ENCODE measurements around the gene TRIO. TPM values are rescaled to one million over a fixed set of nuclear protein-coding genes. Genes with fewer than 3 reads are reported as not detected.

Gene TRIO
- total and polyA plus RNA-seq, 10 of the 15 experiments (the other 5 are each of a cell fraction or from before 2014, with no cell fraction given), result 5.1 to 96.4 (median 44.6) TPM

- TF ChIP-seq IRF5 (IDR thresholded peaks at IDR 0.05; ENCODE audit: borderline replicate concordance), result no peak
Observed at GRCh38 chr5:14512574-14512973, 369.4 kb downstream of the TRIO start (continued).

GRCh38 chr5:14513266-14513665, 370.1 kb downstream of the TRIO start:
- intact Hi-C loops (cut with micrococcal nuclease; ENCODE audit: unreplicated experiment) (loop anchor here (5.0 kb wide), 1 partner anchor 134 kb away; no protein-coding TSS in a partner anchor), in situ Hi-C loops (cut with MboI) (no loop called here)
- WGBS (ENCODE audit: insufficient coverage, insufficient replicate concordance, low lambda C conversion rate, missing lambda C conversion rate), result 93% methylated on average over 12 of the region's 12 CpGs
- H2AFZ ChIP-seq (ENCODE audit: control insufficient read depth, low read depth, low read length), result no peak overlapping the region
- no peak for DNase-seq (ENCODE audit: low read depth, low spot score)
- FAIRE-seq, result no peak
- POLR2A ChIA-PET, result no interaction called here
- no peaks in the 10 kb centered on the region for H3K4me1 ChIP-seq (ENCODE audit: control insufficient read depth, insufficient read depth, low read length)
- no peak overlapping the region for H3K27ac ChIP-seq (ENCODE audit: control insufficient read depth, insufficient read depth)
- no peaks in the 10 kb centered on the region for H4K20me1 ChIP-seq (ENCODE audit: control insufficient read depth, insufficient read depth)
- no peak for ATAC-seq
- TF ChIP-seq FOXM1 (IDR thresholded peaks at IDR 0.05; ENCODE audit: low read depth, low read length), result no peak
- TF ChIP-seq SIN3A (IDR thresholded peaks at IDR 0.05; ENCODE audit: low read depth, low read length), result no peak
- no peak for TF ChIP-seq NR2F1 (conservative IDR thresholded peaks at IDR 0.05)
- no peak for TF ChIP-seq EP300 (IDR thresholded peaks at IDR 0.05; ENCODE audit: borderline replicate concordance in 1 of 2, control insufficient read depth in 1 of 2, low read depth in 2 of 2, low read length in 2 of 2)
- no peak for TF ChIP-seq ZNF622 (IDR thresholded peaks at IDR 0.05)
- TF ChIP-seq SREBF2 (IDR thresholded peaks at IDR 0.05; ENCODE audit: low read length), result no peak
- TF ChIP-seq MTA2 (IDR thresholded peaks at IDR 0.05; ENCODE audit: low read depth), result no peak
- no peak for TF ChIP-seq BCLAF1 (IDR thresholded peaks at IDR 0.05)
- no peak for TF ChIP-seq RFX5 (IDR thresholded peaks at IDR 0.05; ENCODE audit: low read depth, low read length)
- no peak for TF ChIP-seq GABPA (IDR thresholded peaks at IDR 0.05; ENCODE audit: low read depth)
- no peak for TF ChIP-seq POLR2AphosphoS2 (IDR thresholded peaks at IDR 0.05; ENCODE audit: low read depth, low read length)
- no TSS peak for BruUV-seq (replicated peaks)
- SMC1A ChIA-PET (ENCODE audit: uncharacterized antibody, unreplicated experiment), result no interaction called here
- RAD21 ChIA-PET (ENCODE audit: unreplicated experiment), result no interaction called here
- H3K79me2 ChIP-seq (ENCODE audit: control insufficient read depth, insufficient read depth, low read length), result no peaks in the 10 kb centered on the region
- no peak overlapping the region for H3K9ac ChIP-seq (ENCODE audit: control insufficient read depth, insufficient read depth, low read length)
- no peak overlapping the region for H3K4me3 ChIP-seq
- H3K9me3 ChIP-seq (replicated peaks; ENCODE audit: control insufficient read depth, insufficient read depth, low read length), result no peaks in the 10 kb centered on the region
- H3K27me3 ChIP-seq (replicated peaks in 1 of 2; ENCODE audit: control insufficient read depth in 2 of 2, insufficient read depth in 2 of 2, low read length in 1 of 2), result no peaks in the 10 kb centered on the region
- CTCF ChIA-PET, result no interaction called here
- no peaks in the 10 kb centered on the region; a peak in 1 of 4 replicates for H3K36me3 ChIP-seq (ENCODE audit: control insufficient read depth in 2 of 2, insufficient read depth in 2 of 2, low read length in 1 of 2)
- no peak overlapping the region for H3K4me2 ChIP-seq (ENCODE audit: control insufficient read depth, insufficient read depth)
